ENCODE measurements around the gene RBM12. TPM values are rescaled to one million over a fixed set of nuclear protein-coding genes. Genes with fewer than 3 reads are reported as not detected.

RBM12 gene
- total and polyA plus RNA-seq, 9 donors, result 20.4 to 130 (median 100) TPM

GRCh38 chr20:35651958-35652357, 12.7 kb downstream of the RBM12 start:
- intact Hi-C loops (cut with DNase I), result no loop called here
- Histone ChIP-seq H3K27ac (no peak overlapping the region), H3K4me1 (ENCODE audit: insufficient read depth) (peaks cover 4% of the 10 kb centered on the region), H3K9me3 (no peaks in the 10 kb centered on the region), H3K27me3 (no peaks in the 10 kb centered on the region), H3K4me3 (no peak overlapping the region), H3K36me3 (no peaks in the 10 kb centered on the region)
- no peak for TF ChIP-seq EP300 (IDR thresholded peaks at IDR 0.05)
- TF ChIP-seq CTCF (IDR thresholded peaks at IDR 0.05), result no peak
- no peak for TF ChIP-seq POLR2A (IDR thresholded peaks at IDR 0.05)
- no peak for DNase-seq

GRCh38 chr20:35650632-35651031, 14.1 kb downstream of the RBM12 start:
- WGBS, 3 donors, result 70 to 78% (median 77%) methylated on average over 3 of the region's 3 CpGs
- Histone ChIP-seq H3K9me3 (no peaks in the 10 kb centered on the region), H3K4me1 (ENCODE audit: insufficient read depth) (peaks cover 2% of the 10 kb centered on the region), H3K4me3 (no peak overlapping the region), H3K36me3 (no peaks in the 10 kb centered on the region), H3K27ac (no peak overlapping the region), H3K27me3 (no peaks in the 10 kb centered on the region)
- TF ChIP-seq EP300 (IDR thresholded peaks at IDR 0.05), result no peak
- TF ChIP-seq POLR2A (IDR thresholded peaks at IDR 0.05), result no peak
- no peak for TF ChIP-seq CTCF (IDR thresholded peaks at IDR 0.05)
- no peak for DNase-seq
- intact Hi-C loops (cut with DNase I), result no loop called here

GRCh38 chr20:35648836-35649235, 15.9 kb downstream of the RBM12 start:
- Histone ChIP-seq H3K27ac (no peak overlapping the region), H3K4me1 (ENCODE audit: insufficient read depth) (peaks cover 4% of the 10 kb centered on the region), H3K4me3 (no peak overlapping the region), H3K9me3 (no peaks in the 10 kb centered on the region), H3K36me3 (no peaks in the 10 kb centered on the region), H3K27me3 (no peaks in the 10 kb centered on the region)
- intact Hi-C loops (cut with DNase I), result no loop called here
- TF ChIP-seq POLR2A (IDR thresholded peaks at IDR 0.05) (no peak), CTCF (IDR thresholded peaks at IDR 0.05) (no peak), EP300 (IDR thresholded peaks at IDR 0.05) (no peak)
- DNase-seq, result no peak

GRCh38 chr20:35644806-35645205, 19.9 kb downstream of the RBM12 start:
- H3K27ac ChIP-seq, result no peak overlapping the region
- TF ChIP-seq POLR2A (IDR thresholded peaks at IDR 0.05) (no peak), EP300 (IDR thresholded peaks at IDR 0.05) (no peak), CTCF (IDR thresholded peaks at IDR 0.05) (no peak)
- no peaks in the 10 kb centered on the region for H3K27me3 ChIP-seq
- WGBS, 3 donors, result 78 to 80% (median 79%) methylated on average over 2 of the region's 2 CpGs
- no peak overlapping the region for H3K4me3 ChIP-seq
- peaks cover 5% of the 10 kb centered on the region for H3K4me1 ChIP-seq (ENCODE audit: insufficient read depth)
- H3K36me3 ChIP-seq, result no peaks in the 10 kb centered on the region
- intact Hi-C loops (cut with DNase I), result no loop called here
- DNase-seq, result no peak
- H3K9me3 ChIP-seq, result no peaks in the 10 kb centered on the region

- H3K27ac ChIP-seq, result no peak overlapping the region
- H3K27me3 ChIP-seq, result no peaks in the 10 kb centered on the region
- 90 to 93% (median 91%) methylated on average over 7 of the region's 7 CpGs for WGBS, 3 donors
- peaks cover 5% of the 10 kb centered on the region for H3K4me1 ChIP-seq (ENCODE audit: insufficient read depth)
- TF ChIP-seq EP300 (IDR thresholded peaks at IDR 0.05) (no peak), POLR2A (IDR thresholded peaks at IDR 0.05) (no peak), CTCF (IDR thresholded peaks at IDR 0.05) (no peak)
- DNase-seq, result no peak
- no peak overlapping the region for H3K4me3 ChIP-seq
- intact Hi-C loops (cut with DNase I), result no loop called here
- no peaks in the 10 kb centered on the region for H3K36me3 ChIP-seq
- no peaks in the 10 kb centered on the region for H3K9me3 ChIP-seq
Measured at GRCh38 chr20:35643045-35643444, 21.7 kb downstream of the RBM12 start.
